ENCODE results near the gene KRT79. TPM values are rescaled to one million over a fixed set of nuclear protein-coding genes. Genes with fewer than 3 reads are reported as not detected.

Gene KRT79
- total RNA-seq, 4 donors from 2014 or later = not detected

GRCh38 chr12:52788876-52789636 is 45.1 kb downstream of the KRT79 start:
- DNase-seq = no peak
- in situ Hi-C loops (cut with MboI; ENCODE audit: low pct_ligation_motif_present in 1 of 4, low pct_unique_long_range_greater_than_20kb in 1 of 4, low sequenced_read_pairs in 3 of 4) = no loop called here
- Histone ChIP-seq H3K9me3 (no peaks in the 10 kb centered on the region), H3K4me1 (peaks cover 0 to 7% (median 2%) of the 10 kb centered on the region in 4 donors), H3K36me3 (no peaks in the 10 kb centered on the region), H3K4me3 (no peak overlapping the region), H3K27ac (no peak overlapping the region), H3K27me3 (peaks cover 9% of the 10 kb centered on the region)
- WGBS, 2 donors (ENCODE audit: low coverage in 1 of 2) = 92% methylated on average over 11 of the region's 11 CpGs; no CpG with 5 or more reads in 1 of the 2 donors
- intact Hi-C loops (cut with DNase I; ENCODE audit: low total_unique reads) = no loop called here
- TF ChIP-seq CTCF (IDR thresholded peaks at IDR 0.05) (no peak), POLR2A (IDR thresholded peaks at IDR 0.05) (no peak), EP300 (IDR thresholded peaks at IDR 0.05; ENCODE audit: low read depth) (no peak), POLR2AphosphoS5 (IDR thresholded peaks at IDR 0.05) (no peak)

- WGBS, 2 donors (ENCODE audit: low coverage in 1 of 2) = 71% methylated on average over 6 of the region's 6 CpGs; no CpG with 5 or more reads in 1 of the 2 donors
- peaks cover 0 to 7% (median 2%) of the 10 kb centered on the region in 4 donors for H3K4me1 ChIP-seq
- H3K36me3 ChIP-seq = no peaks in the 10 kb centered on the region
- TF ChIP-seq CTCF (IDR thresholded peaks at IDR 0.05) = no peak
- TF ChIP-seq EP300 (IDR thresholded peaks at IDR 0.05; ENCODE audit: low read depth) = no peak
- no peak for TF ChIP-seq POLR2A (IDR thresholded peaks at IDR 0.05)
- TF ChIP-seq POLR2AphosphoS5 (IDR thresholded peaks at IDR 0.05) = no peak
- in situ Hi-C loops (cut with MboI; ENCODE audit: low pct_ligation_motif_present in 1 of 4, low pct_unique_long_range_greater_than_20kb in 1 of 4, low sequenced_read_pairs in 3 of 4) = no loop called here
- H3K4me3 ChIP-seq = no peak overlapping the region
- intact Hi-C loops (cut with DNase I; ENCODE audit: low total_unique reads) = no loop called here
- no peak for DNase-seq
- H3K27me3 ChIP-seq = peaks cover 9% of the 10 kb centered on the region
- no peaks in the 10 kb centered on the region for H3K9me3 ChIP-seq
- H3K27ac ChIP-seq = no peak overlapping the region
These were observed 45.8 kb downstream of the KRT79 start for GRCh38 chr12:52788192-52788875.

GRCh38 chr12:52787324-52788191 is 46.6 kb downstream of the KRT79 start:
- intact Hi-C loops (cut with DNase I; ENCODE audit: low total_unique reads) = no loop called here
- no peak for DNase-seq
- Histone ChIP-seq H3K9me3 (no peaks in the 10 kb centered on the region), H3K36me3 (no peaks in the 10 kb centered on the region), H3K4me3 (no peak overlapping the region), H3K4me1 (peaks cover 0 to 7% (median 2%) of the 10 kb centered on the region in 4 donors), H3K27me3 (peaks cover 9% of the 10 kb centered on the region), H3K27ac (no peak overlapping the region)
- 0 to 68% methylated on average over 1 to 6 of the region's 6 CpGs for WGBS, 2 donors (ENCODE audit: low coverage in 1 of 2)
- in situ Hi-C loops (cut with MboI; ENCODE audit: low pct_ligation_motif_present in 1 of 4, low pct_unique_long_range_greater_than_20kb in 1 of 4, low sequenced_read_pairs in 3 of 4) = no loop called here
- TF ChIP-seq CTCF (IDR thresholded peaks at IDR 0.05) = no peak

GRCh38 chr12:52784909-52785308 is 49.2 kb downstream of the KRT79 start:
- peaks cover 0 to 3% (median 1%) of the 10 kb centered on the region in 4 donors for H3K4me1 ChIP-seq
- in situ Hi-C loops (cut with MboI; ENCODE audit: low pct_ligation_motif_present in 1 of 4, low pct_unique_long_range_greater_than_20kb in 1 of 4, low sequenced_read_pairs in 3 of 4) = no loop called here
- H3K4me3 ChIP-seq = no peak overlapping the region
- TF ChIP-seq POLR2AphosphoS5 (IDR thresholded peaks at IDR 0.05) (no peak), POLR2A (IDR thresholded peaks at IDR 0.05) (no peak), CTCF (IDR thresholded peaks at IDR 0.05) (no peak), EP300 (IDR thresholded peaks at IDR 0.05; ENCODE audit: low read depth) (no peak)
- WGBS, 2 donors (ENCODE audit: low coverage in 1 of 2) = 76% methylated on average over 3 of the region's 3 CpGs; no CpG with 5 or more reads in 1 of the 2 donors
- H3K9me3 ChIP-seq = no peaks in the 10 kb centered on the region
- intact Hi-C loops (cut with DNase I; ENCODE audit: low total_unique reads) = no loop called here
- no peak for DNase-seq
- no peak overlapping the region for H3K27ac ChIP-seq
- H3K36me3 ChIP-seq = no peaks in the 10 kb centered on the region
- H3K27me3 ChIP-seq = peaks cover 9% of the 10 kb centered on the region
